ENCODE data around the gene PFKFB3.
"Not testable (repeated sequence)": the region's sequence is repeated elsewhere in the genome, so short reads cannot be mapped to it uniquely, and the experiment has no call there.

The PFKFB3 gene

DNA sequence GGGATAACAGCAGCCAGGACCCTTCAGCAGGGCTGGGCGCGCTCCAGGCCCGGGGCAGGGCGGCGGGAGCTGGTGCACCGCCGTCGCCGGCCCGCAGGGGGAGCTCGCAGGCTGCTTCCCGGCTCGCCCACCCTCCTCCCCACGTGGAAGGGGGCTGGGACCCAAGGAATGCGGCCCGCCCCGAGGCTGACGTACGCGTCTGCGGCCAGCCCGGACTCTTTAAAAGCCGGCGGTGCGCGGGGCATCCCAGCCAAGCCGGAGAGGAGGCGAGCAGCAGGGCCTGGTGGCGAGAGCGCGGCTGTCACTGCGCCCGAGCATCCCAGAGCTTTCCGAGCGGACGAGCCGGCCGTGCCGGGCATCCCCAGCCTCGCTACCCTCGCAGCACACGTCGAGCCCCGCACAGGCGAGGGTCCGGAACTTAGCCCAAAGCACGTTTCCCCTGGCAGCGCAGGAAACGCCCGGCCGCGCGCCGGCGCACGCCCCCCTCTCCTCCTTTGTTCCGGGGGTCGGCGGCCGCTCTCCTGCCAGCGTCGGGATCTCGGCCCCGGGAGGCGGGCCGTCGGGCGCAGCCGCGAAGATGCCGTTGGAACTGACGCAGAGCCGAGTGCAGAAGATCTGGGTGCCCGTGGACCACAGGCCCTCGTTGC, at the start of gene PFKFB3:
TSS of gene PFKFB3 (plus strand) at position 249 of the 647 bp plus-strand sequence. CDS start at position 578, 329 bp downstream.
- DNase-seq = peak; percentile 99

DNA sequence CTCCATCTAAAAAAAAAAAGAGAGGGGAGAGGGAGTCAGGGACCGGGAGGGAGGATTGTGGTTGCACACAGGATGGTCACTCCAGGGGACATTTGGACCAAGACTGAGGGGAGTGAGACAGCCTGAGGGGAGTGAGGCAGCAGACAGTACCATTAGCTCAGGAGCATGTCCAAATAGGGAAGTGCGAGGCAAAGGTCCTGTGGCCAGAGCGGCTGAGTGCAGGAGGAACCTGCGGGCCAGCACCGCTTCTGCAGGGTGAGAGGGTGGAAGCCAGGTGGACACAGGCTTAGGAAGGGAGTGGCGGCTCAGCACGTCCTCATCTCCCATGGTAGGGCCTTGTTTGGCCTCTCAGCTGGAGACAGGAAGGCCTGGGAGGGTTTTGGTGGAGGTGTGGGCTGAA, 48.9 kb upstream of the PFKFB3 start:
- DNase-seq = no peak

DNA sequence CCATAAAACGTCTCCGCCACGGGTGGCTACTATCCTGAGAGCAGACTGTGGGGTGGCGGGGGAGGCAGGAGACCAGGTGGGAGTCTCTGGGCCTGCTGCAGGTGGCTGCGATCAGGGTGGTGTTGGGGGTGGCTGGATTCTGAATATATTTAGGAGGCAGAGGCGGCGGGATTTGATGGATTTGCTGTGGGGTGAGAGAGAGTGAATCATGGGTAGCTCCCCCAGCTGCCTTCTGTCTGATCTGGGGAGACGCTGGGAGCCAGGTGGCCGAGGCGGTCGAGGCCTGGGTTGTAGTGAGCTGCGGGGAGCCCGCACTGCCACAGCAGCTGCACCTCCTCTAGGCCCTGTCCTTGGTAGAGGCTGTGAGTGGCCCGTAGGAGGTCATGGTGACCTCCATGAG, 48.2 kb upstream of the PFKFB3 start:
- DNase-seq = no peak

DNA sequence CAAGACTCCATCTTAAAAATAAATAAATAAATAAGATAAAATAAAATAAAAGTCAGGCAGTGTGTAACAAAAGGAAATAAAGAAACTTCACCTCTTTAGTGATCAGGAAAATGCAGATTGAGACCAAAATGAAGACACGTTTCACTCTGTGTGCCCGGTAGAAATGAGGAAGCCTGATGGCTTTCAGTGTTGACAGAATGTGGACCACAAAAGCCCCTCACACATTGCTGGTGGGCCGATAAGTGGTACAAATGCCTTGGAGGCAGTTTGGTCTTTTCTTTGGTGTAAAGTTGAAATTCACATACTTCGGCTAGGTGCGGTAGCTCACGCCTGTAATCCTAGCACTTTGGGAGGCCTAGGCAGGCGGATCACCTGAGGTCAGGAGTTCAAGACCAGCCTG, 44.5 kb upstream of the PFKFB3 start:
- no peak for DNase-seq

DNA sequence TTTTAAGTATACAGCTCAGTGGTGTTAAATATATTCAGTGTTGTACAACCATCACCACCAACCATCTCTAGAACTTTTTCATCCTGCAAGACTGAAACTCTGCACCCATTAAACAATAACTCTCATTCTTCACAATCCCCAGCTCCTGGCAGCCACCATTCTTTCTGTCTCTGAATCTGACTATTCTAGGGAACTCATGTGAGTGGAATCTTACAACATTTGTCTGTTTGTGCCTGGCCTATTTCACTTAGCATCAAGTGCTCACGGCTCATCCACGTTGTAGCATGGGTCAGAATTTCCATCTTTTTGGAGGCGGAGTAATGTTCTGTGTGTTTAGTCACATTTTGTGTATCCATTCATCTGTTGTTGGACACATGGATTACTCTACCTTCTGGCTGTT, 40.8 kb upstream of the PFKFB3 start:
- DNase-seq = no peak

DNA sequence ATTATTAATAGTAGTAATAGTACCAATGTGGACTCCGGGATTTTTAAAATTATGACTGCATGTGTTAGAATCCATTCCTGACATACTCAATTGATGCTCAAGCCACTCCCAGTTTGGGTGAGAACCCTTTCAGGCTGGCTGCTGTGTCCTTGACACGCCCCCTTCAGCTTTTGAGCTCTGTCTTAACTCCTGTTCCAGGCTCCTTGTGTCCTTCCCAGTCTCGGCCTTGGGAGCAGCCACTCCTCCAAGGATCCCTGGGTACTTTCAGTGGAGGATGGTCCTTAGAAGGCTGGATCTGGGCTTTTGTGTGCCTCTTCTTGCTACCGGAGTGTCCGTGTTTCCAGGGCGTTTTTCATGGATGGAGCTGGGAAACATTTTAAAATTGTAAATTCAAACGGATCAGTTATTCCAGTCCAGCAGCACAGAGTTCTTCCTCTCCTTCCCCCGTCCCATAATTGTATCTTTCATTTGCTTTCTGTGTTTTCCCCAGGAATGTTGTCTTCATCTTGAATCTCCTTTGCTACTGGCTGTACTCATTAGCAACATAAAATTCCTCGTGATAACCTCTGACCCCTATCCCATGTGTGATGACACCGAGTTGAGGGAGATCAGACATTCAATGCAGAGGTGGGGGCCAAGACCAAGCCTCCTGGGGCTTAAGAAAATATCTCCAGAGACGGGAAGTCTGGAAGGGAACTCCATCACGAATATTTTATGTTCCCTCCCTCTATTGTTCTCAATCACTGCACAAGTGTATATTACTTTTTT, 40.0 kb upstream of the PFKFB3 start:
- no peak for DNase-seq

DNA sequence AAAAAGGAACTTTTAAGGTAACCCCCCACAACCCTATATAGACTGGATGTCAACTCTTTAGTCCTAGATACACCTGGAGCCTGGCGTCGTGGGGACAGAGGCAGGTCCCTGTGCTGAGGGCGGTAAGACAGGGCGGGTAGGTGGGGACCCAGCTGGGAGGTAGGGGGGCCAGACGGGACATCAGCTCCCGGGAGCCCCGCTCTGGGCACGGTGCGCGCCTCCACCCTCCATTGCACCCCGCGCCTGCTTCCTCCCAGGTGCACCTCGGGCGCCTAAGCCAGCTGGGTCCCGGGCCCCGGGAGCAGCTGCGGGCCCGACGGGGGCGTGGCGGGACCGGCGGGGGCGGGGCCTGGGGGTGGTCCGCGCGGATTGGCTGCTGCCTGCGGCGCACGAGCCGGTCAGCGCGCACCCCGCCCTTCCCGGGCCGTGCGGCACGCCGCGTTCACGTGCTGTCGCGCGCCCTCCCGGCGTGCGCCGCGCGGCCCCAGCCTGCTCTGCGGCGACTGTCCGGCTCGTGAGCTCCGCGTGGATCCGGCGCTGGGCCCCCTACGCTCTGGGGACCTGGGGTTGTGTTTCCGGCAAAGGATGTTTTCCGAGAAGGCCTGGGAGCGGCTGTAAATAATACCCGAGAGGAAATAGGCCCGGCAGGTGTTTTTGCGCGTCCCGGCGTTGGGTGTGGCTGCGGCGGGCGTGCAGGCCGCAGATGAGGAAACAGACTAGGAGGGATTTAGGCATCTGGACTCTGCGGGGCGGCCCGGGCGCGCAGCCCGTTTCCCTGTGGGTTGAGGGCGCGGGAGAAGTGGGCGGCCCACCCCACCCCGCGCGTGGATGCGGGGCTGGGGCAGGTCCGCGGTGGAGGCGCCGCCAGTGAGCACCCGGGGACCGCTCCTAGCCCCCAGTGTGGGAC, 39.1 kb upstream of the PFKFB3 start:
- DNase-seq = peak; percentile 95

DNA sequence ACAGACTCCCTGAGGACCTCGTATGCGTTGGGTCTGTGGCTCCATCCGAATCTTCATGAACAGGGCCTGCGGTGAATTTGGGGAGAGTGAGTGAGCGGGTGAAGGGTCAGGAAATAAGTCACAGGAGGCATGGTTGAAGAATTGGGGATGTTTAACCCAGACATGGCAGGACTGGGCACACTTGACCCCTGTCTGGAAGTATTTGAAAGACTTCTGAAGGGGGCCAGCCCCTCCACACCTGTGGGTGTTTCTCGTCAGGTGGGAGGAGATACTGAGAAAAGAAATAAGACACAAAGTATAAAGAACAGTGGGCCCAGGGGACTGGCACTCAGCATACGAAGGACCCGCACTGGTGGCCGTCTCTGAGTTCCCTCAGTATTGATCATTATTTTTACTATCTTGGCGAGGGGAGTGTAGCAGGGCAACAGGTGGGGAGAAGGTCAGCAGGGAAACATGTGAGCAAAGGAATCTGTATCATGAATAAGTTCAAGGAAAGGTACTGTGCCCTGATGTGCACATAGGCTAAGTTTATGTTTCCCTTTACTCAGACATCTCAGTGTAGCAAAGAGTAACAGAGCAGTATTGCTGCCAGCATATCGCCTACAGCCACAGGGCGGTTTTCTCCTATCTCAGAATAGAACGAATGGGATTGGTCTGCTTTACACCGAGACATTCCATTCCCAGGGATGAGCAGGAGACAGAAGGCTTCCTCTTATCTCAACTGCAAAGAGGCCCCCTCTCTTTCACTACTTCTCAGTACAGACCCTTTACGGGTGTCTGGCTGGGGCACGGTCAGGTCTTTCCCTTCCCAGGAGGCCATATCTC, 38.2 kb upstream of the PFKFB3 start:
- no peak for DNase-seq

DNA sequence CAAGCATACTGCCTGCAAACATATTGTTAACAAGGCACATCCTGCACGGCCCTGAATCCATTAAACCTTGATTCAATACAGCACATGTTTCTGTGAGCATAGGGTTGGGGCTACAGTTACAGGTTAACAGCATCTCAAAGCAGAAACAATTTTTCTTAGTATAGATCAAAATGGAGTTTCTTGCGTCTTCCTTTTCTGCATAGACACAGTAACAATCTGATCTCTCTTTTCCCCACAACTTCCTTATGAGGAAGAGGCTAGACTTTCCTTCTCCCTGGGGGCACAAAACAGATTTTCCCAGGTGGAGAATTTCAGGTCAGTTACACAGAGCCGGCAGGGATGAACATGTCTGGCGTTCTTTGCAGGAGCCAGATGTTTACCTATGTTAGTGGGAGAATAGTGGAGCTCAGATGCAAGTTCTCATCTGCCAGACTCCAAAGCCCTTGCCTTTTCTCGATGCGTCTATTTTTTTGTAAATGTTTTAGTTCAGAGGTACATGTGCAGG, 37.5 kb upstream of the PFKFB3 start:
- no peak for DNase-seq

DNA sequence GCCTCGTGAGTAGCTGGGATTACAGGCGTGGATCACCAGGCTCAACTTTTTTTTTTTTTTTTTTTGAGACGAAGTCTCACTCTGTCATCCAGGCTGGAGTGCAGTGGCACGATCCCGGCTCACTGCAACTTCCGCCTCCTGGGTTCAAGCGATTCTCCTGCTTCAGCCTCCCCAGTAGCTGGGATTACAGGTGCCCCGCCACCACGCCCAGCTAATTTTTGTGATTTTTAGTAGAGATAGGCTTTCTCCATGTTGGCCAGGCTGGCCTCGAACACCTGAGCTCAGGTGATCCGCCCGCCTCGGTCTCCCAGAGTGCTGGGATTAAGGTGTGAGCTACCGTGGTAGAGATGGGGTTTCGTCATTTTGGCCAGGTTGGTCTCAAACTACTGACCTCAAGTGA, 36.8 kb upstream of the PFKFB3 start:
- not testable (repeated sequence) for DNase-seq

DNA sequence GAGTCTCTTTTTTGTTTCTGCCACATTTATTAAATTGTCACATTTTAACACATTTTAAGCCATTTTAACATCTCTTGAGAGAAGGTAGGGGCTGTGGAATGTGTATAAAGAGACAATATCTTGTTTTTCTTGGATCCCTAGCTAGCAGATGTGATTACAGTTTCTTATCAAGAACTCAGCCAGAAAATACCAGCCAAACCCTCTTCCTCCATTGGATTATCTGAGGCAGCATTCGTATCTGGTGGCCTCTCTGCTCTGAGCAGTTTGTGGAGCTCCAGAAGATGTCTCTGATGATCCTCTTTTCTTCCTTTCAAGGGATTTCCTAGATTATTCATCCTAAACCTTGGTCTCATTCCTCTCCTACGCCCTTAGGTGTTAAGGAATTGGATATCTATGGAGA, 35.3 kb upstream of the PFKFB3 start:
- no peak for DNase-seq

DNA sequence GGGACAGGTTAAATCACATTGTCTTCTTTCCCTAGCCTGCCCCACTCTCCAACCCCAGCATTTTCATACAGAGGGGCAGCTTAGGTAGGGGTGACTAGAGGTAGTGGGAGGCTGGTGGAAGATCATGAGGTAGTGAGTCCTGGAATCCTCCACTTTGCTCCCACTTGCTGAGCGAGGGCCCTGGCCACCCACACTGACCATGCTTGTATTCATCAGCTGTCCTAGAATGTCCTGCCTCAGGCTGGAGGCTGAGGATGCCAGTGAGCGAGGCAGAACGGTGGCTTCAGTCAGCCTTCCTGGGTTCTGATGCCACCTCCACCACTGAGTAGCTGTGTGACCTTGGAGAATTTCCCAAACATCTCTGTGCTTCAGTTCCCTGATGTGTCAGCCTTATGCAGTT, 34.6 kb upstream of the PFKFB3 start:
- no peak for DNase-seq

DNA sequence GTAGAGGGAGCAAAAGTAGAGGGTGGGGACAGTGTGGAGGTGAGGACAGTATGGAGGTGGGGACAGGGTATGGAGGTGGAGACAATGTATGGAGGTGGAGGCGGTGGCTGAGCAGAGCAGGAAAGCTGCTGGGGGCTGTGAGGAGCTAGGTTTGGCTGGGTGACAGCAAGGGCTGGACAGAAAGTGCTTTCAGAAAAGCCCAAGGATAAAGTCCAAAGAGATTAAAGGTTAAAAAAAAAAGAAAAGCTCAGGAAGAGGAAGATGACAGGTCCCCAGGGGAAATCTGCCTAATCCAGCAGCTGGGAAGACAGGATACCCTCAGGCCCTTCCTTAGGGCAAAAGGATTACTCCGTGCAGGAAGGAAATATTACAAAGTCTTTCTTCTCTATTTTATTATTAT, 32.1 kb upstream of the PFKFB3 start:
- DNase-seq = no peak

DNA sequence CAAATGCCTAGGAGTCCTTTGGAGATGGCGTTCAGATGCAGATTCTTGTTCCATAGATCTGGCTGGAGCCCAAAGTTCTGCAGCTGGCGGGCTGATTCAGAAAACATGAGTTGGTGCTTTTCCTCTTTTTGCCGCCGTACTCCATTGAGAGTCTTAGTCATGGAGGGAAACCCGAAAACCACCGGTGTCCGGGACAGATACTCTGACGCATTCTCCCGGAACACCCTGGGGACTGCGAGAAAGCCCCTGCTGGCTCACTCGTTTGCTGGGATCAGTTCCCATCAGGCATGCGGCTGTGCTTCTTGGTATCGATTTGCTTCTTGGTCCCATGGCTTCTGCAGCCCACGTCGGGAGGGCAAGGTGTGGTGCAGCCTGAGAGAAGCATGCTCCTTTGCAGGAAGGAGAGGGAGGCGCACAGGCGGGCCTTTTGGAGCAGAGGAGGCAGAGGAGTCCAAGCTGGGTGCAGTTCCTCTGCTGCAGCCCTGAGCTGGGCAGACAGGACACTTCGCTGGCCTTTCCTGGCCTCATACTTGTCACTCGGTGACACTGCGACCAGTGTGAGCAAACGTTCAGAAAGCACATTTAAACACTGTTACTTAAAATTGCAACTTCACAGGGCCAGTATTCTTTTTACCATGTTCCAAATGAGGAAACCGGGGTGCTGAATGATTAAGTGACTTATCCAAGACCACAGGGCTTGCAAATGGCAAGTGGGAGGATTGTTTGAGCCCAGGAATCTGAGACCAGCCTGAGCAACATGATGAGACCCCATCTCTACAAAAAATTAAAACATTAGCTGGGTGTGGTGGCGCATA, 30.6 kb upstream of the PFKFB3 start:
- no peak for DNase-seq

DNA sequence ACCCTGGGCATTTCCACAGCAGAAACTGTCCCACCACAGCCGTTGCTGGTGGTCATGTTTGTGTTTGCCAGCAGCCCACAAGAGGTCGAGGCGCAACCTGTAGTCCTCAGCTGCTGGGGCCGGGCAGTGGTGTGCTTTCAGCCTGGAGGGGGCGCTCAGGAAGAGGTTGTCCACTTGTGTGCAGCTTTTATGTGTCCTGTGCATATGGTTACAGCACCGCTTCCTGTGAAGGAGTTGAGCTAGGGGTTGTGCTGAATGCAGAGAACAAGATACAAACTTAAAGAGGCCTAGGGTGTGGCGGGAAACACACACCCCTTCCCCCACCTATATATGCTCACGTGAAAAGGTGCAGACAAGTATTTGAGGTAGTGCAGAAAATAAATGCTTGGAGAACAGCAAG, 29.5 kb upstream of the PFKFB3 start:
- DNase-seq = no peak

DNA sequence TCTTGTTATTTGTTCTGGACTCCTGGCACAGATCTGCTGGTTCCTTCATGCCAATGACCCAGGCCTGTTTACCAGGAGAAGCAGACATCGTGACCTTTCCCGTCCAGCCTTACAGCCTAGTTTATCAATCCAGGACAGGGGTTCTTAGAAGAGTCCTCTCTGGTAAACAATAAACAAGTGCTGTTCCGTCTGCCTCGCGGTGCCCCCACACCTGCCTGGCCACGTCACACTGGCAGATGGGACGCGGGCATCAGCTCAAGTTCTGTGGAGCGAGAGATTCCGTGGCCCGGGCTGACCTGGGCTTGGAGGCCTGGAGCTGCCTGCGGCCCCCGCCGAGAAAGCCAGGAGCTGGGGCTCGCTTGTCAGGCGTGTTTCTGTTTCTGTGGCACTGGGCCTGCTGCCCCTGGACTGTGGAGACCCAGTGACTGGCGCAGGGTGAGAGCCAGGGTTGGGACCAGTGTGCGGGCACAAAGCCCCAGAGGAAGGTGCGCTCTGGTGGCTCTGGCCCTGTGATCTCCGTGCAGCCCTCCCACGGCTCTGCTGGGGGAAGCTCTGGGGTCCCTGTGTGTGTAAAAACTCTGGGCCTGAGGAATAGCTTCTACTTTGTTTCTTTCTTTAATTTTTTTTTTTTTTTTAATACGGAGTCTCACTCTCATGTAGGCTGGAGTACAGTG, 28.4 kb upstream of the PFKFB3 start:
- DNase-seq = no peak

DNA sequence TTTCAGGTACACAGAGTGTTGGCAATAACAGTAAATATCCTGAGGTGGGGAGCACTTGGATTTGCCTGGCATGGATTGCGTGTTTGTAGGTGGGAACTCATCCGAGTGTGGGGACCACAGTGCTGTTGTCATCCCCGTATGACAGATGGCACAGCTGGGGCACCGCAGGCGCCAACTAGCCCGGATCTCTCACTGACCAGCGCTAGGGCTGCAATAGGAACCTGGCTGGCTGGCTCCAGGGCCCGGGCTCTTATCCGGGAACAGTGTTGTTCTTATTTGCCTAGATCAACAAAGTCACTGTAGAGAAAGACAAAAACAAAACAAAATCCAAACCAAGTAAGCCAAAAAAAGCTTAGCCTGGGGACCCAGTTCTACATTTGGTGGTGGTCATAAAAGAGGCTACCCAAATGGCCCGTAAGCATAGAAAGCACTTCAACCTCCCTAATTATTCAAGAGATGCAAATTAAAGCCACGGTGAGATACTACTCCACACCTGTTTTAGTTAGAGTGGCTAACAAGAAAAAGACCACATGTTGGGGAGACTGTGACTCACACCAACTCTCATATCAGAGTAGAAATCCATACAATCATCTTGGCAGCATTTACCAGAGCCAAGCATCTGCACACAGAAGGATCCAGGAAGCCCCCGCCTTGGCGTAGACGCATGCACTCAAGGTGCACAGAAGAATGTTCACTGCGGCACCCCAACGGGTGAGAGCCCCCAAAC, 27.2 kb upstream of the PFKFB3 start:
- DNase-seq = no peak

DNA sequence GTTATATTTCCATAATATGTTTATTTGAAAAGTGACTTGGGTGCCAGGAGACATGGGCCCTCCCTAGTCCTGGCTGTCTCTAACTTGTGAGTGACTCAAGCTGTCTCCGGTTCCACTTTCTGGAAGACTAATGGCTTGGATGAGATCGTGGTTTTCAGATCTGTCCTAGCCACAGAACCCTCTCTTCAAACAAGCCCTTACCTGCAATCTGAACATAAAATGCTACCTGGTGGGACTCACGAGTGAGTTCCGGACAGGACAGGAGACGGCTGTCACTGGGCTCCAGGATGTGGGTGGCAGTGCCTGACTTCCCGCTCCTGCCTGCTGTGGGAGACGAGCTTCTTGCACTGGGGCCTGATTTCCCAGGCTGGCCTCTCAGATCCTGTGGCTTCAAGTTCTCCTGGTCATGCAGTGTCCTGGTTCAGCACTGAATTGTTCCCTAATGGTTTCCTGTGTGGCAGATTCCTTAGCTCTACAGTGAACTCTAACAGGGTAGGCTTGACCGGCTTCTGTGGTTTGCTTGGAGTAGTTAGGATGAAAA, 26.0 kb upstream of the PFKFB3 start:
- DNase-seq = no peak

DNA sequence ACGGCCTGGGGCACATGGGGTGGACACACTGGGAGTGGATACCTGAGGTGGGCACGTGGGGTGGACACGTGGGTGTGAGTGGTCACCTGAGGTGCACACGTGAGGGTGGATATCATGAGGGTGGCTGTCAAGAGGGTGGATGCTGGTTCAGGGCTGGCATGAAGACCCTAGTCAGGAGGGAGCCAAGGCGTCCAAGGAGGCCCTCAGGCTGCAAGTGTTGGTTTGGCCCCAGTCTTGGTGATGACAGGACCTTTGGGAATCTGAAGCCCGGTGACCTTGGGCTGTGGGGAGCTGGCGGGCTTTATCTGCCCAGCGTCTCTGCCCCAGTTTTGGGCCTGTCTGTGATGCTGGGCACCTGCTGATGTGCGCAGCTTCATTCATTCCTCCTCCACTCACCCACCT, 24.9 kb upstream of the PFKFB3 start:
- DNase-seq = no peak

DNA sequence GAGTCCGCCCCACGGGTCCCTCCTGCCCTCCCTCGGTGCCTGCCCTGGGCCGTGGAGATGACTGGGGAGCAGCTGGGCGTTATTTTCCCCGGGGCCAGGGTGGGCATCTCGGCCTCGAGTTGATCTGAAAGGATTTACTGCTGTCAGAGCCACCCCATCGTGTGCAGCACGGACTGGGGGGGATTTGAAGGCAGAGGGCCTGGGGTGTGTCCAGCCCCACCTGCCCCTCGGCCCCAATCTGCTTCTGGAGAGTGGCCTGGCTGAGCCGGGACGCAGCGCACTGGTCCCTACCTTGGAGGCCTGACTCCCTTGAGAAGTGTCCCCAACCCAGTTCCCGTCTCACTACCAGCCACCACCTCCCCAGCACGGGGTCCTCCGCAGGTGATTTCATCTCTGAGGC, 24.2 kb upstream of the PFKFB3 start:
- DNase-seq = no peak

Measured in eye (tissue), 1 donor.